ENCODE measurements around the gene TRIP6.
"Not testable (repeated sequence)": the region's sequence is repeated elsewhere in the genome, so short reads cannot be mapped to it uniquely, and the experiment has no call there.

- TF ChIP-seq POLR2A, CTCF (IDR thresholded peaks at IDR 0.05): not testable (repeated sequence)
Observed at GRCh38 chr7:100910443-100910842, 43.3 kb downstream of the TRIP6 start.
